ENCODE data around the gene RASA3. TPM values are rescaled to one million over a fixed set of nuclear protein-coding genes. Genes with fewer than 3 reads are reported as not detected.

The RASA3 gene
- polyA plus RNA-seq, 1 donor from 2014 or later: 8.5 TPM

- H3K9me3 ChIP-seq (ENCODE audit: low read length): no peaks in the 10 kb centered on the region
- no peaks in the 10 kb centered on the region for H3K27me3 ChIP-seq (ENCODE audit: insufficient read depth, low read depth, low read length)
- H4K20me1 ChIP-seq (ENCODE audit: insufficient read depth): no peaks in the 10 kb centered on the region
- peak overlapping the region; percentile 10 for H3K4me3 ChIP-seq (ENCODE audit: low read length)
- no peaks in the 10 kb centered on the region for H3K79me2 ChIP-seq (replicated peaks; ENCODE audit: insufficient read depth, low read length)
- H3K36me3 ChIP-seq (ENCODE audit: insufficient read depth, low read length): no peaks in the 10 kb centered on the region
- H2AFZ ChIP-seq (ENCODE audit: low read depth, low read length): no peak overlapping the region
- H3K9ac ChIP-seq (ENCODE audit: low read length): no peak overlapping the region
- H3K27ac ChIP-seq (ENCODE audit: low read length): no peak overlapping the region
- H3K4me2 ChIP-seq (ENCODE audit: low read length): no peak overlapping the region
- H3F3A ChIP-seq (ENCODE audit: insufficient read depth, low read length, poor library complexity, severe bottlenecking): no peaks in the 10 kb centered on the region
- no peaks in the 10 kb centered on the region for H3K9me2 ChIP-seq (ENCODE audit: insufficient read depth, low read length)
- TF ChIP-seq POLR2AphosphoS5 (IDR thresholded peaks at IDR 0.05): peak; percentile 23
- no peak for TF ChIP-seq RAD21 (conservative IDR thresholded peaks at IDR 0.05)
- no peak for TF ChIP-seq EZH2 (IDR thresholded peaks at IDR 0.05; ENCODE audit: borderline replicate concordance, insufficient read depth, low read length, poor library complexity, severe bottlenecking)
- TF ChIP-seq CTCF (IDR thresholded peaks at IDR 0.05; ENCODE audit: poor library complexity, severe bottlenecking): no peak
- TF ChIP-seq MXI1 (conservative IDR thresholded peaks at IDR 0.05; ENCODE audit: poor library complexity, severe bottlenecking): no peak
Measured at GRCh38 chr13:114140906-114141250, 8.5 kb upstream of the RASA3 start.

- Histone ChIP-seq H3K9me3 (ENCODE audit: low read length) (no peaks in the 10 kb centered on the region), H3K79me2 (replicated peaks; ENCODE audit: insufficient read depth, low read length) (no peaks in the 10 kb centered on the region), H3K9me2 (ENCODE audit: insufficient read depth, low read length) (no peaks in the 10 kb centered on the region), H3K4me3 (ENCODE audit: low read length) (peak overlapping the region; percentile 10), H3K36me3 (ENCODE audit: insufficient read depth, low read length) (no peaks in the 10 kb centered on the region), H3K4me2 (ENCODE audit: low read length) (no peak overlapping the region), H3K27me3 (ENCODE audit: insufficient read depth, low read depth, low read length) (no peaks in the 10 kb centered on the region), H3K27ac (ENCODE audit: low read length) (no peak overlapping the region), H3K9ac (ENCODE audit: low read length) (no peak overlapping the region), H2AFZ (ENCODE audit: low read depth, low read length) (no peak overlapping the region), H3F3A (ENCODE audit: insufficient read depth, low read length, poor library complexity, severe bottlenecking) (no peaks in the 10 kb centered on the region), H4K20me1 (ENCODE audit: insufficient read depth) (no peaks in the 10 kb centered on the region)
- TF ChIP-seq EP300 (conservative IDR thresholded peaks at IDR 0.05; ENCODE audit: poor library complexity, severe bottlenecking): no peak
- TF ChIP-seq POLR2AphosphoS5 (IDR thresholded peaks at IDR 0.05): no peak
- no peak for TF ChIP-seq CTCF (IDR thresholded peaks at IDR 0.05; ENCODE audit: poor library complexity, severe bottlenecking)
- no peak for TF ChIP-seq TAF1 (IDR thresholded peaks at IDR 0.05; ENCODE audit: low read depth)
- TF ChIP-seq EZH2 (IDR thresholded peaks at IDR 0.05; ENCODE audit: borderline replicate concordance, insufficient read depth, low read length, poor library complexity, severe bottlenecking): no peak
- no peak for TF ChIP-seq MXI1 (conservative IDR thresholded peaks at IDR 0.05; ENCODE audit: poor library complexity, severe bottlenecking)
- TF ChIP-seq SMC3 (conservative IDR thresholded peaks at IDR 0.05; ENCODE audit: poor library complexity): no peak
- TF ChIP-seq REST (IDR thresholded peaks at IDR 0.05; ENCODE audit: borderline replicate concordance): no peak
Measured at GRCh38 chr13:114140131-114140905, 7.9 kb upstream of the RASA3 start.
